ENCODE results near the gene PEBP1. TPM values are rescaled to one million over a fixed set of nuclear protein-coding genes. Genes with fewer than 3 reads are reported as not detected.

PEBP1 gene
- total RNA-seq, 1 donor from 2014 or later: 166 TPM

- H3K36me3 Mint-ChIP-seq: no peaks in the 10 kb centered on the region
- no peaks in the 10 kb centered on the region for H3K27me3 Mint-ChIP-seq (ENCODE audit: low read depth)
- H3K4me1 Mint-ChIP-seq: peaks cover 8% of the 10 kb centered on the region
- no peaks in the 10 kb centered on the region for H3K9me3 Mint-ChIP-seq
- no peak for TF ChIP-seq CTCF (IDR thresholded peaks at IDR 0.05; ENCODE audit: unreplicated experiment)
- H3K4me3 Mint-ChIP-seq: no peak overlapping the region
- DNase-seq (ENCODE audit: low spot score in 2 of 2, unreplicated experiment in 2 of 2): no peak
- no peak overlapping the region for H3K27ac Mint-ChIP-seq
Observed at GRCh38 chr12:118101051-118101450, 34.9 kb upstream of the PEBP1 start.

- no peak for DNase-seq (ENCODE audit: low spot score in 2 of 2, unreplicated experiment in 2 of 2)
- H3K27ac Mint-ChIP-seq: no peak overlapping the region
Observed at GRCh38 chr12:118102070-118102469, 33.9 kb upstream of the PEBP1 start.

GRCh38 chr12:118102609-118103008 lies 33.3 kb upstream of the PEBP1 start:
- DNase-seq (ENCODE audit: low spot score in 2 of 2, unreplicated experiment in 2 of 2): no peak
- peaks cover 16% of the 10 kb centered on the region for H3K4me1 Mint-ChIP-seq
- H3K4me3 Mint-ChIP-seq: peak overlapping the region; percentile 85
- H3K27ac Mint-ChIP-seq: peak overlapping the region; percentile 80
- no peaks in the 10 kb centered on the region for H3K27me3 Mint-ChIP-seq (ENCODE audit: low read depth)
- no peaks in the 10 kb centered on the region for H3K9me3 Mint-ChIP-seq
- H3K36me3 Mint-ChIP-seq: no peaks in the 10 kb centered on the region
- TF ChIP-seq CTCF (IDR thresholded peaks at IDR 0.05; ENCODE audit: unreplicated experiment): no peak

More at GRCh38 chr12:118102070-118102469, 33.9 kb upstream of the PEBP1 start:
- H3K4me3 Mint-ChIP-seq: peak overlapping the region; percentile 28
- H3K36me3 Mint-ChIP-seq: no peaks in the 10 kb centered on the region
- no peaks in the 10 kb centered on the region for H3K27me3 Mint-ChIP-seq (ENCODE audit: low read depth)
- H3K4me1 Mint-ChIP-seq: peaks cover 14% of the 10 kb centered on the region
- TF ChIP-seq CTCF (IDR thresholded peaks at IDR 0.05; ENCODE audit: unreplicated experiment): no peak
- H3K9me3 Mint-ChIP-seq: no peaks in the 10 kb centered on the region

GRCh38 chr12:118103201-118103600 lies 32.7 kb upstream of the PEBP1 start:
- Mint-ChIP-seq H3K4me1 (peaks cover 16% of the 10 kb centered on the region), H3K9me3 (no peaks in the 10 kb centered on the region), H3K4me3 (peak overlapping the region; percentile 85), H3K36me3 (no peaks in the 10 kb centered on the region), H3K27me3 (ENCODE audit: low read depth) (no peaks in the 10 kb centered on the region), H3K27ac (no peak overlapping the region)
- DNase-seq (ENCODE audit: low spot score in 2 of 2, unreplicated experiment in 2 of 2): peak in 1 of 2 experiments; percentile 57
- TF ChIP-seq CTCF (IDR thresholded peaks at IDR 0.05; ENCODE audit: unreplicated experiment): no peak

- H3K4me3 Mint-ChIP-seq: peak within 1 kb of the TSS; percentile 85
- H3K9me3 Mint-ChIP-seq: no peaks in the 10 kb centered on the region
- peaks cover 16% of the 10 kb centered on the region for H3K4me1 Mint-ChIP-seq
- no peaks in the 10 kb centered on the region for H3K36me3 Mint-ChIP-seq
- DNase-seq (ENCODE audit: low spot score in 2 of 2, unreplicated experiment in 2 of 2): peak; percentile 31 to 67
- no peaks in the 10 kb centered on the region for H3K27me3 Mint-ChIP-seq (ENCODE audit: low read depth)
- H3K27ac Mint-ChIP-seq: peak within 1 kb of the TSS; percentile 91
- no peak for TF ChIP-seq CTCF (IDR thresholded peaks at IDR 0.05; ENCODE audit: unreplicated experiment)
Observed at GRCh38 chr12:118103601-118104382, 32.1 kb upstream of the PEBP1 start, which contains the start of gene VSIG10. TSS of gene VSIG10 (minus strand) at chr12:118104011. CDS start at chr12:118103671, 340 bp downstream.
